ENCODE results near the gene PHC2.
A peak's percentile ranks its signal among the peaks of the same experiment; 100 is the strongest.

PHC2 gene

DNA sequence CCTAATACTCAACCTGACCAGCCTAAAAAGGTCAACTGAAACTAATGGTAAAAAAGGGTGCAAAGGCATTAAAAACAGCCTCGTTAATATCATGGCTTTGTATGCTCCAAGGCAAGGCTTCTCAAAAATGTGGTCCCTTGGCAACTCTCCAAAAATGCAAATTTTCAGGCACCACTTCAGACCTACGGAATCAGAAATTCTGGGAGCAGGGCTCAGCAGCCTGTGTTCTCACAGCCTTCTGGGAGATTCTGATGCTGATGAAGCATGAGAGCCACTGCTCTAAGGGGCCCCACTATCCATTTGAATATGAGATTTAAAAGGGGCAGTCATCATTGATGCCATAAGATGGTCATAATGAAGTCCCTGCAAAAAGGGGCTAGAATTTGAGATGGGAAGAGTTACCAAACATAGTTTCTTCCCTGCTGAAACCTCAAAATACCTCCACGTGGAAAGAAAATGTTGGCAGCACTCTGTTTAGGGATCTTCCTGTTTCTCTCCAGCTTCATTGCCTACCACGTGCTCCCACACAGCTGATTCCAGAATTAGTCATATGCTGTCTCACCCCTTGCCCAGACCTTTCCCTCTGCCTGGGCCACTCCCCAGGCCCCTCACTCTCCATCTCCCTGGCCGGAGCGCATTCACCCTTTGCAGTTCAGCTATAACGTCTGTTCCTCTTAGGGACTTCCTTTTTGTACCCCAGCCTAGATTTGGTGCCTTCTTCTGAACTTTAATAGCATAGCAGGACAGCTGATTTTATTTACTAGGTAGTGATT lies 46.7 kb downstream of the PHC2 start:
- DNase-seq, result no peak

DNA sequence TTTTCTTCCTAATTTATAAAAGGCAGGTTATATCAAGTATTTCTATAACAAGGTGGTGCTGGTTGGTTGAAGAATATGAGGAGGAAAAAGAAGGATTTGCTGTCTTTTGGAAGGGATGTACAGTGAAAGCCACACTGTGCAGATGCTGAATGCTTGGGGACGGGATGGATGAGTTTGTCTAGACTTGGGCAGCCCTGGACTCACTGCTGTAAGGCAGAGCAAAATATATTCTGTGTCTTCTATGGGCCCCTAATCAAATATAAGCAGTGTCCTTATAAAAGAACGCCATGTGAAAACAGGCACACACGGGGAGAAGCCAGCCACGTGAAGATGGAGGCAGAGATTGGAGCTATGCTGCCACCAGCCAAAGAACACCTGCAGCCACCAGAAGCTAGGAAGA lies 47.4 kb downstream of the PHC2 start:
- no peak for DNase-seq

DNA sequence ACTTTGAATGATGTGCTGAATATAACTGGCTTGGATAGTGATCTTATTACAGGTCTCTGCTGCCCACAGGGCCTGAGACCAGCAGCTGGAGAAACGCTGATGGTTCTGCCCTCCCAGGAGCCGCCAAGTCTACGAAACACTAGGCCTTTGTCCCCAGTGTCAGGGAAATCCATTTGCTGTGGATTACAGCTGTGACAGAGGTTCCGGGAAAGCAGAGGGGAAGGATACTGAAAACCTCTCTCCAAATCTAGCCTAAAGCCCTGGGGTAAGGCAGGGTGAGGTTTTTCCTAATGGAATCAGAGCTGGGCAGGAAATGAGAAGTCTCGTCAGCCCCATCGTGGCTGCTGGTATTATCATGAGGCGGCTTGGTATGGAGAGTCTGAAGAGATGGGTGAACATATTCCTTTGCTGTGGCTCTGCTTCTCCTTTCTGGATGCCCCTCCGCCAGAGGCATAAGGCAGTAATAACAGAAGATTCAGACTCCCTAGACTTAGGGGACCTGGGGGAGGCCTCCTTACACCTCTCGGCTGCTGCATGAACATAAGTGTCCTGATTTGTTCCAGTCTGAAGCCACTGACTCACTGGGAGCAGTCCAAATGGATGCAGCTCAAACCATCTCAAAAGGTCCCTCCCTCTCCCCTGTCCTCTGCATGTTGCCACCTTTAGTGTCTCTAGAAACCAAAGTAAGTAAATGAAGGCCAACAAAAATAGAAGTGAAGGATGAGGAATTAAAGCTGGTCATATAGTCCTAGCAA lies 48.1 kb downstream of the PHC2 start:
- no peak for DNase-seq

DNA sequence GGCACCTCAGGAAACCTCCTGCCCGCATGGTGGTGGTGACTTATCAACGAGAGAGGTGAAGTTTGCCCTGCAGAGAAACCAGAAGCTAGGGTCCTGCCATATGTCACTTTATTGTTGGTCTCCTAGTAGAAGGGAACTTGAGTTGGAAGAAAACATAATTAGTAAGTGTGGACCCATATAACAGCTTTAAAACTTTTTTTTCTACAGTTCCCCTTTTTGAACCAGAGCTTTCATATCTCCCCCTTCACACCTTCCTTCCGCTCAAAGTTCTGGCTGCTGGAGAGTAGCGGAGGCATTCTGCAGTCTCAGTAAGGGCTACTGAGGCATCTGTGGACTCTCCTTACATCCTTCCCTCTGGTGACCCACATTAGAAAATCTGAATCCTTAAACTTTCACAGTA lies 48.9 kb downstream of the PHC2 start:
- DNase-seq, result no peak

DNA sequence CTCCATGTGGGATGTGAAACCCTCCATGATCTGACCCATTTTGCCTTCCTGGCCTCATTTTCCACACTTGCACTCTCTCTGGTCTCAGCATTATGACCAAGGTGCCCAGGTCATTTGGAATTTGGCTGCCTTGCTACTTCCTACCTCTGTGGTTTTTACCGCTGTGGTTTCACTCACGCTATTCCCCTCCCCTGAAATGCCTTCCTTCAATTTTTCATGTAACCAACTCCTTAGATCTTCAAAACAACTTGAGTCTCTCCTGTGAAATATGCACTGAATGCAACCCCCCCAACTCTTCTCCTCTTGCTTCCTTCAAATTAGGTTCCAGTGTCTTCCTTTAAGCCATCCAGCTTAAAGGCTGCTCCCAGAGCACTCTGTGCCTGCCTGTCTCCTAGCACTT lies 50.1 kb downstream of the PHC2 start:
- no peak for DNase-seq

DNA sequence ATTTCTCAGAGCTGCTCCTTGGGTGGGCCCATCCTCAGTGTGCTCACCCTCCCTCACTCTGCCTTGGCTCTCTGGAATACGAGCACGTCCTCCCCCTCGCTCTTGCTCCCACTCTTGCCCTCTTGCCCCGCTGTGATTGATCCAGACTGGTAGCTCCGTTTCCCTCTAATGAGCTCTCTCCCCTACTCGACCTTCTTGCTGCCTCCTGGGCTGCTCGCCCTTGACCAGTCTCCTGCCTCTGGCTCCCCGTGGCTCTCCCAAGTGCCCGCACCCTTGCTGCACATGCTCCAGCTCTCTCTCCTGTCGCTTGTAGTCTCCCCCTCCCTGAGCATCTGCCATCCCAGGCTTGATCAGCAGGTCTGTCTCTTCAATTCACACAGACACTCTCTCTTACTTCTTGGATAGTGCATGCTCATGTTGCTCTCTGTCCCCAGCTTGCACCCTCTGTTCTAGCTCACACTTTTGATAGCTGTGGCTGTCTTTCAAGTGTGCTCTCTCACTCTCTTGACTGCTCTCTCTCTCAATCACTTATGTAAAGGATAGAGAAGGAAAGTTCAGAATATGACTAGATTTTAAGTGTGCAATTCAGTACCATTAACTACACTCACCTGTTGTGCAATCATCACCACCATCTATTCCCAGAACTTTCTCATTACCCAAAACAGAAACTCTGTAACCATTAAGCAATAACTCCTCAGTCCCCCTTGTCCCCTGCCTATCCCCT lies 51.1 kb downstream of the PHC2 start:
- DNase-seq, result no peak

DNA sequence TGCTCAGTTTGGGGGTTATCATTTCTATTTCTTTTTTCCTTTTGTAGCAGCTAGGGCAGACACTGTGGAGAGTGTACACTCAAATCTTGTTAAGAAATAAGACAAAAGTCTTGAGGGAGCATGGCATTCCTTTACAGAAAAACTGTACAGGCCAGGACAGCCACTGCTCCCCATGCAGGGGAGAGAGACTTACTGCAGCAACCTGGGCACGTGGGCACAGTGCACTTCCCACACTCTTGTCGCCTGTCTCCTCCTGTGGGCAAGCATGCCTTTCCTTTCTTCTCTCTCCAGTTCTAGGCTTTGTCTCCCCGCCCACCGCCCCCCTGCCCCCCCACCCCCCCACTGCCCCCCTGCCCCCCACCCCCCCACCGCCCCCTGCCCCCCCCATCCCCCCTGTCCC lies 51.9 kb downstream of the PHC2 start:
- no peak for DNase-seq

DNA sequence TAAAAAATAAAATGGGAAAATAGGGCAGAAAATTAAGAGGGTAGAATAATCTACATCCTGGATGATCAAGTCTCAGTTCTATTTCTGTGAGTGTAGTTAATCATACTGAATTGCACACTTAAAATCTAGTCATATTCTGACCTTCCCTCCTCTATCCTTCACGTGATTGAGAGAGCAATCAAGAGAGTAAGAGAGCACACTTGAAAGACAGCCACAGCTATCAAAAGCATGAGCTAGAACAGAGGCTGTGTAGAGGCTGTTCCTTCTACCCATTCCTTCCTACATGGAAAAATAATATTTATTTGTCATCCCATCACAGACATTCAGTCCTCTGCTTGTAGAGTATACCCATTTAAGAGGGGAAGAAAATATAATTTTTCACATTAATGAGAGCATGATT lies 52.4 kb downstream of the PHC2 start:
- DNase-seq, result no peak

DNA sequence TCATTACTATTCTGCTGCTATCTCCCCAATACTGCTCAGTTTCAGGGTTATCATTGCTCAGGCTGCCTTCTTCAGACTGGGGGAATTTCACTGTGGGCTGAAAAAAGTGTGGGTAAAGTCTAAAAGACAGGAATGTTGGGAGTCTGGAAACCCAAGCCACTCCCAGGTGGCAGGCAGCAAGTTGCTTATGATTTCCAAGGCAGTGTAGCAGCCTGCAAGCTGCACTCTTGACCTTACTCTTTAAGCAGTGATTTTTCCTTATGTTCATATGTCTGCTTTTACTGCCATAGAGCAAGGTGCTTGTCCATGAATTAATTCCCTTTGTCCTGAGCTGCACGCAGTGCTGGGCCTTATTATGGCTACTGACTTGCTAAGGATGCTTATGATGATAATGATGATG lies 53.1 kb downstream of the PHC2 start:
- no peak for DNase-seq

DNA sequence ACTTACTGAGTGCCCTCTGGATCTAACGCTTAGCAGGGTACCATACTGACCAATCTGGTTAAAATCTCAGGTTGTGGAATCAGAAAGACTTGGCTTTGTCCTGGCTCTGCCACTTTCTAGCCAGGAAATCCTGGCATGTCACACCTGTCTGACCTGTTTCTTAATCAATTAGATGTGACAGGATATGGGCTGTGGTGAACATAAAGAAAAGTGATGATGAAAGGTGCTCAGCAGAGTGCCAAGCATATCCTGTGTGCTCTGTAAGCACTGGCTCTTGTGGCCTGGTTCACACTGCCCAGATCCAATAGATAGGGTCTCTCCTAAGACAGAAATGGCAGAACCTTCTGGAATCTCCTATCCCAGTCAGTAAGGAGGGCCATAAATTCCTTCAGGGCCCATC lies 53.9 kb downstream of the PHC2 start:
- DNase-seq, result no peak

DNA sequence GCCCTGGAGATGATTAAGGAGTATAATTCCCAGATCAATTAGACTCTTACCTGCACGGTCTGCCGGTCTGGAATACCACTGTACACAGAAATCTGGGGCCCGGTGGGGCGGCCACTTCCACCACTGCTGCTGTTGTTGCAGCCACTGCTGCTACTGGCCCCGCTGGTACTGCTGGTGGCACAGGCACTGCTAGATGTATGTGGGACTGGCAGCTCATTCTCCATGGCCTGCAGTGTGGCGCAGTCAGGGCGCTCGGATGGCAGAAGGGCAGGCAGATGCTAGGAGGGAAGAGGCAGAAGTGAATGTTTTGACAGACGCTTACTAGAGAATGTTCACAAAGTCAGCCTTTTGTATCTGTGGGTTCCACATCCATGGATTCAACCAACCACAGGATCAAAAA lies 55.6 kb downstream of the PHC2 start:
- DNase-seq, result no peak

DNA sequence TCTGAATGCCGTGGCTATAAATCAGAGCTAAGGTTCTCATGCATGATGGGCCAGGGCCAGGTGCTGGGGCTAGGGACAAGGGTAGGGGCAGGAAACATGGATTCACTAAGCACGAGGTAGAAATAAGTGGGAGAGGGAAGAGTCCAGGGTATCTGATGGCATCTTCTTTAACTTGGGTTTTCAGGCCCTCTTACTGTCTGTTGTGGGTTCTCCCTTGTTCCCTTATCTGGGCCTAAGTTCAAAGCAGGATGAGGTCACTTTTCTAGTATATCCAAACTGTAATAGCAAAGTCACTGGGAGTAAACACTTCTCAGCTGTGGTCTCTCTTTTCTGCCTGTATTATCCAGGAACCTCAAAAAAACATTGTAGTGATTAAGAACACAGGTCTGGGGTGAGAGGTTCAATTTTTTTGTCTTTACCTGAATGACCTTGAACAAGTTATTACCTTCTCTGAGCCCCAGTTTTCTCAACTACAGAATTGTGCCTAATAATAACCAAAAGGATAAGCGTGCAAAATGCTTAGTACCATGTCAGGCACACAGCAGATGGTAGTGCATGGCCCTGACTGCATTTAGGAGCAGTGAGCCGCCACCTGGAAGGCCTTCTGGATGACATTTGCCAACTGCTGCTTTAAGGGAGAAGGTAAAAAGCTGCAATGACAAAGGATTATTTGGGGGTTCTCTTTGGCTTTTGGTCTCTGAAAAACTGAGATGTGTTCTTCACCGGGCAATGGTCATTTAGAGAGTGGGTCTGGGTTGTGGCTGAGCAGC lies 56.4 kb downstream of the PHC2 start:
- no peak for DNase-seq

DNA sequence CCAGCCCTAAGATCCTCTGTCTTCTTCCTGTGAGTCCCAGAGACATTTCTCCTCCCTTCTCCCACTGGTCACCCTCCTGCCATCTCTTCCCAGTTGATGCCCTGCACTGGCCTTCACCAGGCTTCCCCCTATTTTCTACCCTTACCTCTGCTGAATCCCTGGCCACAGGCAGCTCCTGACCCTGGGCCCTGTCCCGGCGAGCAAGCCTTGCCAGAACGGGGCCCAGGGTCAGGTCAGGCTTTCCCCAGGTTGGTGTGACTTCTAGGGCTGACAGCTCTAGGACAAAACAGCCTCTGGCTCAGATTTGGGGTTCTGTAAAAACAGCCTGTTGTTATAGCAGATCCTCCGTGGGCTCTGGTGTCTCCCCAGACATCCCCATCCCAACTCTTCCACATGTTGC lies 57.3 kb downstream of the PHC2 start:
- DNase-seq, result no peak

DNA sequence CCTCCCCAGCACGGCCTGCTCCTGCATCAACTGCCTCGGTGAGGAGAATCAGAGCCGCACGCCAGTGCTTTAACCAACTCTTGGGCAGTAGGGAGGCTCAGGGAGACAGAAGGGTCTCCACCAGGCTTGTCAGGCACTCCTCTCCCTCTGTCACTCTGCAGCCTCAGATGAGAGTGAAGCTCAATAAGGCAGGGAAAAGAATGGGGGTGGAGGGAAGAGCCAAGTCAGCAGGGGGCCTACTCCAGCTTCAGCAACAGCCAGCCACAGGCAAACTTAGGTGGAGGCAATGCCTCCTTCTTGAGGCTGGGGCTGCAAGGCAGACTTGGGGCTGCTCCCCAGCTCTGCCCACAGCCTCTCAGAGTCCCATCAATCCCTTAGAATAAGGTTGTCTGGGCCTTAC lies 58.2 kb downstream of the PHC2 start:
- DNase-seq, result no peak

DNA sequence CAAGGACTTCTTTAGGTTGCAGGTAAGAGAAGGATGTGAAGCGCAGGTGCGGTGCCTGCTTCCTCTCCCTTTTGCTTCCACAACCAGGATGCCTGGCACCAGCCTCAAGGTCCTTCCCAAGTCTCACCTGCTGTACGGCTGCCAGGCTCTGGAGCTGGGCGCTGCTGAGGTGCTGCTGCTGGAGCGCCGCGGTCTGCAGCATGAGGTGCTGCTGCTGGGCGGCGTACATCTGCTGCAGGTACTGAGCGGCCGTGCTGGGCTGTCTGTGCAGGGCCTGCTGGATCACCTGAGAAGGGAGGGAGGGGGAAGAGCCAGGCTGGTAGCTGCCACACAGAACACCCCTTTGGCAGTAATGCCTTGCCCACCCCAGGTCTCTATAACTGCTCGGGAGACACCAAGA lies 58.7 kb downstream of the PHC2 start:
- no peak for DNase-seq

DNA sequence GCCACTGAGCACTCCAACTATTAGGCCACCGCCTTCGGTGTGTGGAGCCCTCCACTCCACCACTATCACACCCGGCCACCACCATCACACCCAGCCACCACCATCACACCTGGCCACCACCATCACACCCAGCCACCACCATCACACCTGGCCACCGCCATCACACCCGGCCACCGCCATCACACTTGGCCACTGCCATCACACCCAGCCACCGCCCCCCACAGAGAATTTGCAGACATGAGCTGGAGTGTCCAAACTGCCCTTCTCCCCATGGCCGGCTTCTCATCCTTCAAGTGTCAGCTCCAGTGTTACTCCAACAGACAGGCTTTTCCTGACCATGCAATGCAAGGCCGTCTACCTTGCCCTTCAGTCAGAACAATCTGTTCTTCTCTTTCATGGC lies 59.6 kb downstream of the PHC2 start:
- no peak for DNase-seq

DNA sequence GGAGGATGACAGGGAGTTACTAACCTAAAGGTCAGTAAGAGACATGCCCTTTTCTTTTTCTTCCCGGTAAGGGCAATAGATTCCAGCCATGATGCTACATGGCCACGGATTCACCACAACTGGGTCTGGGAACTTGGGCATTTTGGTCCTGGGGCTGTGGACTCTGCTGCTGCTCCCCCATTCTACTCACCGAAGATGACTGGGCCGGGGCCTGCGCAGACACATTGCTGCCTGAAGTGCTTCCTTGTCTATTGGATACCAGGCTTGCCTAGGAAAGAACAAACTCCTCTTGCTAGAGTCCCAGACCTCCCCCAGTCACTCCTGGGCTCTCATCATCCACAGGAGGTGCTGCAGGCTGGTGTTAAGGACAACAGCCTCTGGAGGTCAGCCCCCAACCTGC lies 60.1 kb downstream of the PHC2 start:
- DNase-seq, result no peak

DNA sequence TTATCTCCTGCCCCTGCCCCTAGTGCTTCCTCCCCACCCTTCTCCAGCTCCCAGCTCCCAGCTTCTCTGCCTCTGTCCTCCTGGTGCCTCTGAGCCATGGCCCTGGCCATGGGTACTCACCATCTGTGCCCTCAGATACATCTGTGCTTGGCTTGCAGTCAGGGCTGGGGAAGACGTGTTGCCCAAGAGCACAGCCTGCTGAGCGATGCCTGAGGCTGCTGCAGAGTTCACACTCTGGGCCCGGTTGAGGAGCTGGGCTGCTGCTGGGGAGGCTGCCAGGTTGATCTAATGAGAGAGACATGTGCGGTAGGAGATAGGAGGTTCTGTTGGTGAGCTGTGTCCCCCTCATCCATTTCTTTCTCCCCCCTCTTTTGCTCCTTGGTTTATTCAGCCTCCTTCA lies 60.6 kb downstream of the PHC2 start:
- DNase-seq, result no peak

DNA sequence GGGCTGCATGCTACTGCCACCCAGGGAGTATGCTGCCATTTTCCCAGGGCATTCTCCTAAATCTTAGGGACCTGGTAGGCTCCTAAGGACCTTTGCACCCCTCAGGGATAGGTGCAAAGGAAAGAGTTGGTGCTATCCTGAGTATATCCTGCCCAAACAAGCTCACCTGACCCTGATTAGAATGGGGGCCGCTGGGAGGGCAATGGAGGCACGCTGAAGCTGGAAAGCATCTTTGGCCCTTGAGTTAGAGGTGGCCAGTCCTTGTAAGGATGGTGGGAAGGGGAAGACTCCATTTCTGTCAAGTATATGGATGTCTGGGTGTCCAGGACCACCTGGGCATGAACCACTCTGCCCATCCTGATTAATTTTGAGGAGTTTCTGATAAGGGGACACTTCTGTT lies 61.1 kb downstream of the PHC2 start:
- no peak for DNase-seq

DNA sequence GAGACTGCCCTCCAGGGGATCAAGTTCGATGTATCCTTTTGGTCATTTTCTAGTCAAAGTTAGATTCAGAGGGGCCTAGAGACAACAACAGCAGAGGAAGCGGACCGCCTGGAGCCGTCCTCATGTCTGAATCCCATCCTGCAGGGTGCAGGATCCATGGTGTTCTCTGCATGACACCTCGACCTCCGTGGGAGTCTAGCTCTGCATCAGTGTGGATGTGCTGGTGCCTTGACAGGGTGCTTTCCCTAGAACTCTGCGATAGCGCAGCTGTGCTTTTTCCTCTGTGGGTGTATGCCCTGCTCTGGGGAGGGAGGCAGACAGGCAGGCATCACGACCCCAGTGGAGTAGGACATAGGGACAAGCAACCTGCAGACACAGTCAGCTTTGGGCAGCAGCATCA lies 61.8 kb downstream of the PHC2 start:
- no peak for DNase-seq

DNA sequence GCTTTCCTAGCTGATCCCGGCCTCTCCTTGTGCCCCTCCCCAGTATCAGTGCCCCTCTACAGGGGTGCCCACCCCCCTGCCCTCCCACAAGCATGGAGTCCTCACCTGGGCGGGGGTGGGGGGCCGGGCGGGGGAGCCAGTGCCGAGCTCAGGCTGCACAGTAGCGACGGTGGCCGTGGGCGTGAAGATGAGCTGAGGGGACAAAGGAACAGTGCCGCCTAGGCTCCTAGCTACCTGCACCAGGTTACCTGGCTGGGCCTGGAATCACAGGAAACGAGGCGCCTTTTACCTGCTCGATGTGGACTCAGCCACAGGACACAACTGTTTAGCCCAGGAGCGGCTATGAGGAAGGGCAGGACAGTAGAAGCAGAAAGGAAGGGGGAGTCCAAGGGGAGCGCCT lies 62.5 kb downstream of the PHC2 start:
- DNase-seq, result no peak

DNA sequence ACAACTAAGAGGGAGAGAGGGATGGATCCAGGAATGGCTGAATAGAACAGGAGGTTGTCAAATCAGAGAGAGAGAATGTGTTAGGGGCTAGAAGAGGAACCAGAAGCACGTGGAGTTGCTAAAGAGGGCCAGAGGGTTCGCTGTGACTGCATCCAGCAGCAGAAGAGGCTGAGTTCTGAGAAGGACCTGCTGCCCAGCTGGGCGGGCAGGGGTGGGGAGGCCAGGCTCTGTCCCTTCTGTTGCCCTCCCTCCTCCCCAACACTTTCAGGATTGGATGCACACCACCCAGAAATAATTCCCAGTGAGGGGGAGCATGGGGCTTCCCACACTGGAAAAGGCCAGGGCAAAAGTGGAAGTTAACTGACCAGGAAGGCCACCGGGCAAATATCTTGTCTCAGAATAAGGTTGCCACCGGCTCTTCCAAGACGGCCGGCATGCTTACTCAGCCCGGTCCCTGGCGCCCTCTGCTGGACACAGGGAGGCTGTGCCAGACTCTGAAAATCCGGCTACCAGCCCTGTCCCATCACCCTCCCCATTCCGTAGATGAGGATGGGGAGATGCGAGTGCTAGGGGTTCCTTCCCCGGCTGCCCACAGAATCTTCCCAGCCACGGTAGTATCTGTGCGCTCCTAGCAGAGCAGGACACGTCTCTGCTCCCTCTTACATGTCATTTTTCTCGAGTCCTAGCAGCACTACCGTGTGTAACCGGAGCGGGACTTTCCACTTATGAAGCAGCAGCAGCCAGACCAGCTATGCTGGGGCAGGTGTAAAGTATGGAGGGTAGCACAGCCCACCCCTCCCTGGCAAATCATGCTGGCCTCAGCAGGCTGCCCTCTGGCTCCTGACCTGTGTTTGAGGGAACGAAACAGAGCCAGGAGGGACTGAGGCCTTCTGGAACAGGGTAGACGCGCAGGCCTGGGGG lies 63.1 kb downstream of the PHC2 start:
- DNase-seq, result peak; percentile 85
